ENCODE results near the gene SLC38A3. TPM values are rescaled to one million over a fixed set of nuclear protein-coding genes. Genes with fewer than 3 reads are reported as not detected.

SLC38A3 gene
- total and polyA plus RNA-seq, 2 experiments from 2014 or later: 0.28 to 1.3 TPM

DNA sequence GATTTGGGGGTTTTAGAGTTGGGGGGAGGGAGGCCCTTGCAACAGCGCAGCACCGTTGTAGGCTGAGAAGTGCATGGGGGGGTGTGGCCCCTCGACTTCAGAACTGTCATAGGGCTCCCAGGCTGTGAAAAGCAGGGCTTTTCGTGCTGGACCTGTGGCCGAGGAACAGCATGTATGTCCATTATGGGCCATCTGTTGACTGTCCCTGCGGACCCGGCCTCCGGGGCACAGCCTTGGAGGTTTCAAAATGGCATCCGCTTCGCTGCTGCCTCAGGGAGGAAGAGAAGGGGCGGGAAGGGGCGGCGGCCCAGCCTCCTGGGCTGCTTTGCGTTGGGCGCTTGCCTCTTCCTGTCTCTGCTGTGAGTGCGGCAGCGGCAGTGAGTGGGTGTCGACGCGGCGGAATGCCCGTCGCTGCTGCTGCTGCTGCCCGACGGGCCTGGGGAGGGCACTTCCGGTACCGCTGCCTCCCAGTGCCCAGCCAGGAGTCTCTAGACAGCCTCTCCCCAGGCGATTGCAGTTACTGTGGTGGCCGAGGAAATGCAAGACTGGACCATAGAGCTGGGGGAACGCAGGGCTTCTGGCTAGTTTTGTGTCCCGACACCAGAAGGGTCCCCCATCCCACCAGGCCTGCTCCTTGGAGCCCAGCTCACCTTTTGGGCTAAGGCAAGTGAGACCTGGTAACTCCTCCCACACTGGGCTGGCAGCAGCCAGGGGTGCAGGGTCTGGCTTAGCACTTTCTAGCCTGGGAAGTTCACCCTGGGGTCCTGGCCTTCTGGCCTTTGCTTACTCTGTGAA, 32.9 kb downstream of the SLC38A3 start:
- H4K20me1 ChIP-seq (replicated peaks; ENCODE audit: insufficient read depth): peaks cover 38% of the 10 kb centered on the region
- peaks cover 3% of the 10 kb centered on the region; the same call in 1 of the 3 replicates for H3K36me3 Mint-ChIP-seq (ENCODE audit: low read depth)
- peak; percentile 4 for ATAC-seq

GRCh38 chr3:50238549-50239026, 33.5 kb downstream of the SLC38A3 start:
- peaks cover 41% of the 10 kb centered on the region for H4K20me1 ChIP-seq (replicated peaks; ENCODE audit: insufficient read depth)
- peaks cover 68% of the 10 kb centered on the region for H3K4me1 Mint-ChIP-seq
- TF ChIP-seq, protein P1, sequence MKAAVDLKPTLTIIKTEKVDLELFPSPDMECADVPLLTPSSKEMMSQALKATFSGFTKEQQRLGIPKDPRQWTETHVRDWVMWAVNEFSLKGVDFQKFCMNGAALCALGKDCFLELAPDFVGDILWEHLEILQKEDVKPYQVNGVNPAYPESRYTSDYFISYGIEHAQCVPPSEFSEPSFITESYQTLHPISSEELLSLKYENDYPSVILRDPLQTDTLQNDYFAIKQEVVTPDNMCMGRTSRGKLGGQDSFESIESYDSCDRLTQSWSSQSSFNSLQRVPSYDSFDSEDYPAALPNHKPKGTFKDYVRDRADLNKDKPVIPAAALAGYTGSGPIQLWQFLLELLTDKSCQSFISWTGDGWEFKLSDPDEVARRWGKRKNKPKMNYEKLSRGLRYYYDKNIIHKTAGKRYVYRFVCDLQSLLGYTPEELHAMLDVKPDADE (IDR thresholded peaks at IDR 0.05): no peak
- TF ChIP-seq, protein P2, sequence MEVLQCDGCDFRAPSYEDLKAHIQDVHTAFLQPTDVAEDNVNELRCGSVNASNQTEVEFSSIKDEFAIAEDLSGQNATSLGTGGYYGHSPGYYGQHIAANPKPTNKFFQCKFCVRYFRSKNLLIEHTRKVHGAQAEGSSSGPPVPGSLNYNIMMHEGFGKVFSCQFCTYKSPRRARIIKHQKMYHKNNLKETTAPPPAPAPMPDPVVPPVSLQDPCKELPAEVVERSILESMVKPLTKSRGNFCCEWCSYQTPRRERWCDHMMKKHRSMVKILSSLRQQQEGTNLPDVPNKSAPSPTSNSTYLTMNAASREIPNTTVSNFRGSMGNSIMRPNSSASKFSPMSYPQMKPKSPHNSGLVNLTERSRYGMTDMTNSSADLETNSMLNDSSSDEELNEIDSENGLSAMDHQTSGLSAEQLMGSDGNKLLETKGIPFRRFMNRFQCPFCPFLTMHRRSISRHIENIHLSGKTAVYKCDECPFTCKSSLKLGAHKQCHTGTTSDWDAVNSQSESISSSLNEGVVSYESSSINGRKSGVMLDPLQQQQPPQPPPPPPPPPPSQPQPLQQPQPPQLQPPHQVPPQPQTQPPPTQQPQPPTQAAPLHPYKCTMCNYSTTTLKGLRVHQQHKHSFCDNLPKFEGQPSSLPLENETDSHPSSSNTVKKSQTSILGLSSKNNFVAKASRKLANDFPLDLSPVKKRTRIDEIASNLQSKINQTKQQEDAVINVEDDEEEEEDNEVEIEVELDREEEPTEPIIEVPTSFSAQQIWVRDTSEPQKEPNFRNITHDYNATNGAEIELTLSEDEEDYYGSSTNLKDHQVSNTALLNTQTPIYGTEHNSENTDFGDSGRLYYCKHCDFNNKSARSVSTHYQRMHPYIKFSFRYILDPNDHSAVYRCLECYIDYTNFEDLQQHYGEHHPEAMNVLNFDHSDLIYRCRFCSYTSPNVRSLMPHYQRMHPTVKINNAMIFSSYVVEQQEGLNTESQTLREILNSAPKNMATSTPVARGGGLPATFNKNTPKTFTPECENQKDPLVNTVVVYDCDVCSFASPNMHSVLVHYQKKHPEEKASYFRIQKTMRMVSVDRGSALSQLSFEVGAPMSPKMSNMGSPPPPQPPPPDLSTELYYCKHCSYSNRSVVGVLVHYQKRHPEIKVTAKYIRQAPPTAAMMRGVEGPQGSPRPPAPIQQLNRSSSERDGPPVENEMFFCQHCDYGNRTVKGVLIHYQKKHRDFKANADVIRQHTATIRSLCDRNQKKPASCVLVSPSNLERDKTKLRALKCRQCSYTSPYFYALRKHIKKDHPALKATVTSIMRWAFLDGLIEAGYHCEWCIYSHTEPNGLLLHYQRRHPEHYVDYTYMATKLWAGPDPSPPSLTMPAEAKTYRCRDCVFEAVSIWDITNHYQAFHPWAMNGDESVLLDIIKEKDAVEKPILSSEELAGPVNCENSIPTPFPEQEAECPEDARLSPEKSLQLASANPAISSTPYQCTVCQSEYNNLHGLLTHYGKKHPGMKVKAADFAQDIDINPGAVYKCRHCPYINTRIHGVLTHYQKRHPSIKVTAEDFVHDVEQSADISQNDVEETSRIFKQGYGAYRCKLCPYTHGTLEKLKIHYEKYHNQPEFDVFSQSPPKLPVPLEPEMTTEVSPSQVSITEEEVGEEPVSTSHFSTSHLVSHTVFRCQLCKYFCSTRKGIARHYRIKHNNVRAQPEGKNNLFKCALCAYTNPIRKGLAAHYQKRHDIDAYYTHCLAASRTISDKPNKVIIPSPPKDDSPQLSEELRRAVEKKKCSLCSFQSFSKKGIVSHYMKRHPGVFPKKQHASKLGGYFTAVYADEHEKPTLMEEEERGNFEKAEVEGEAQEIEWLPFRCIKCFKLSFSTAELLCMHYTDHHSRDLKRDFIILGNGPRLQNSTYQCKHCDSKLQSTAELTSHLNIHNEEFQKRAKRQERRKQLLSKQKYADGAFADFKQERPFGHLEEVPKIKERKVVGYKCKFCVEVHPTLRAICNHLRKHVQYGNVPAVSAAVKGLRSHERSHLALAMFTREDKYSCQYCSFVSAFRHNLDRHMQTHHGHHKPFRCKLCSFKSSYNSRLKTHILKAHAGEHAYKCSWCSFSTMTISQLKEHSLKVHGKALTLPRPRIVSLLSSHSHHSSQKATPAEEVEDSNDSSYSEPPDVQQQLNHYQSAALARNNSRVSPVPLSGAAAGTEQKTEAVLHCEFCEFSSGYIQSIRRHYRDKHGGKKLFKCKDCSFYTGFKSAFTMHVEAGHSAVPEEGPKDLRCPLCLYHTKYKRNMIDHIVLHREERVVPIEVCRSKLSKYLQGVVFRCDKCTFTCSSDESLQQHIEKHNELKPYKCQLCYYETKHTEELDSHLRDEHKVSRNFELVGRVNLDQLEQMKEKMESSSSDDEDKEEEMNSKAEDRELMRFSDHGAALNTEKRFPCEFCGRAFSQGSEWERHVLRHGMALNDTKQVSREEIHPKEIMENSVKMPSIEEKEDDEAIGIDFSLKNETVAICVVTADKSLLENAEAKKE (CRISPR knock-in tag; IDR thresholded peaks at IDR 0.05): no peak
- no peak for TF ChIP-seq ZNF114 (CRISPR knock-in tag; IDR thresholded peaks at IDR 0.05)
- no peak for TF ChIP-seq STAT1 (IDR thresholded peaks at IDR 0.05; ENCODE audit: unreplicated experiment)
- no peak for TF ChIP-seq ZNF331 (CRISPR knock-in tag; IDR thresholded peaks at IDR 0.05; ENCODE audit: low read depth)
- no peak for TF ChIP-seq POLR2AphosphoS5 (IDR thresholded peaks at IDR 0.05; ENCODE audit: low read depth)
- no peak for TF ChIP-seq JUNB (IDR thresholded peaks at IDR 0.05; ENCODE audit: unreplicated experiment)
- no peak for TF ChIP-seq NANOG (IDR thresholded peaks at IDR 0.05; ENCODE audit: borderline replicate concordance)
- no peak for TF ChIP-seq CREB1 (CRISPR knock-in tag; IDR thresholded peaks at IDR 0.05; ENCODE audit: low read depth)
- TF ChIP-seq EZH2 (IDR thresholded peaks at IDR 0.05; ENCODE audit: low read depth, unreplicated experiment): no peak

More for the DNA sequence above, 32.9 kb downstream of the SLC38A3 start:
- Histone ChIP-seq H2AFZ (no peak overlapping the region), H3K4me1 (ENCODE audit: insufficient read depth) (peaks cover 60% of the 10 kb centered on the region), H3K36me3 (ENCODE audit: insufficient read depth) (no peaks in the 10 kb centered on the region), H3K79me2 (replicated peaks; ENCODE audit: insufficient read depth) (peaks cover 69% of the 10 kb centered on the region), H3K27me3 (ENCODE audit: insufficient read depth) (no peaks in the 10 kb centered on the region), H3F3A (replicated peaks; ENCODE audit: low read depth) (peaks cover 35% of the 10 kb centered on the region), H3K4me2 (peak overlapping the region; percentile 84), H3K4me3 (peak overlapping the region; percentile 90), H3K27ac (ENCODE audit: low read depth) (peak overlapping the region; percentile 90), H3K9me2 (ENCODE audit: insufficient read depth) (no peaks in the 10 kb centered on the region)
- H3K27ac Mint-ChIP-seq: peak overlapping the region; percentile 93
- peaks cover 21% of the 10 kb centered on the region for H3K27me3 Mint-ChIP-seq (ENCODE audit: insufficient read depth, low read depth, poor library complexity)
- peaks cover 63% of the 10 kb centered on the region for H3K4me1 Mint-ChIP-seq
- no peaks in the 10 kb centered on the region for H3K9me3 Mint-ChIP-seq
- peak overlapping the region; percentile 97 for H3K4me3 Mint-ChIP-seq
- no peak for TF ChIP-seq EZH2 (IDR thresholded peaks at IDR 0.05; ENCODE audit: low read depth, unreplicated experiment)
- TF ChIP-seq, protein P1 (IDR thresholded peaks at IDR 0.05): 0 out of 2 replicates have a peak, but pooled peaks have one; percentile 34
- 0 out of 2 replicates have a peak, but pooled peaks have one; percentile 17 for TF ChIP-seq POLR2AphosphoS5 (IDR thresholded peaks at IDR 0.05; ENCODE audit: low read depth)
- DNase-seq (ENCODE audit: low spot score): peak; percentile 84

More at GRCh38 chr3:50238549-50239026, 33.5 kb downstream of the SLC38A3 start:
- peak overlapping the region; percentile 90 for H3K27ac ChIP-seq (ENCODE audit: low read depth)
- peaks cover 67% of the 10 kb centered on the region for H3K4me1 ChIP-seq (ENCODE audit: insufficient read depth)
- no peaks in the 10 kb centered on the region for H3K36me3 ChIP-seq (ENCODE audit: insufficient read depth)
- H3K4me3 ChIP-seq: peak overlapping the region; percentile 90
- Mint-ChIP-seq H3K36me3 (ENCODE audit: low read depth) (peaks cover 4% of the 10 kb centered on the region; the same call in 2 of the 3 replicates), H3K4me3 (peak overlapping the region; percentile 97), H3K27me3 (ENCODE audit: insufficient read depth, low read depth, poor library complexity) (peaks cover 20% of the 10 kb centered on the region), H3K27ac (no peak overlapping the region; the same call in 1 of the 2 replicates), H3K9me3 (no peaks in the 10 kb centered on the region)
- DNase-seq (ENCODE audit: low spot score) (no peak), ATAC-seq (no peak)
- H3K9me2 ChIP-seq (ENCODE audit: insufficient read depth): no peaks in the 10 kb centered on the region
- no peak overlapping the region for H2AFZ ChIP-seq
- peak overlapping the region; percentile 84 for H3K4me2 ChIP-seq
- H3K79me2 ChIP-seq (replicated peaks; ENCODE audit: insufficient read depth): peaks cover 75% of the 10 kb centered on the region
- H3F3A ChIP-seq (replicated peaks; ENCODE audit: low read depth): peaks cover 35% of the 10 kb centered on the region
- no peaks in the 10 kb centered on the region for H3K27me3 ChIP-seq (ENCODE audit: insufficient read depth)

Data from GM23338 (cell line).